ENCODE data around the gene ARPC1A. TPM values are rescaled to one million over a fixed set of nuclear protein-coding genes. Genes with fewer than 3 reads are reported as not detected.

Gene ARPC1A
- total RNA-seq, 6 experiments from 2014 or later: 261 to 285 (median 281) TPM

DNA sequence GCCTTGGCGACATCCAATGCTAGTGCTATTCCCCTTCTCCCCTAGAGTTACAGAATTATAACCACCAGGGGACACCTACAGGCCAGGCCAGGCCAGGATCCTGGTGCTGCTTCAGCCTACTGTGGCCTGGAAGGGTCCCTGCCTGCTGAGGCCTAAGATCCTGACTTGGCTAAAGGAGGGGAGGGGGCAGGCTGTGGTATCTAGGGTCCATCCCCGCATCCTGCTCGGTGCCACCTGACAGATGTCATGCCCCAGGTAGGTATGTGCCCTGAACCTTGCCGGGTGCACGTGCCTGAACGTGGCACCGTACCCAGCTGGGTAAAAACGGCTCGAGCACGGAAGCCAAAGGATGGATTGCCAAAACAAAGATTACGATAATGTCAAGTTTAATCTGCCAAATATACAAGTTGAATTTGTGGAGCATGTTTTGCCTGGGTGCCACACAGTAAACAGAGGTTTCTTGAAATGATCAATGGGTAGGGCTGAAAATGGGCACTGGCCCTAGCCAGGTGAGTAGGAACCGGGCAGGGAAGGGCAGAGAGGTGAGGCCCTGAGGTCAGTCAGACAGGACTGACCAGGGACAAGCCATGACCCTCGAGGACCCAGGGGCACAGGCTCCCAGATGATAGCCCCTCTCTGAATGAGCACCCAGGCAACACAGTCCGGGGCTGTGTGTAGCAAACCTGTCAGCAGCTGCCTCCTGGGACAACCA, 70.1 kb downstream of the ARPC1A start:
- DNase-seq: no peak
- Mint-ChIP-seq H3K27ac (no peak overlapping the region), H3K9me3 (no peaks in the 10 kb centered on the region), H3K27me3 (ENCODE audit: insufficient read depth) (peaks cover 16% of the 10 kb centered on the region), H3K4me1 (ENCODE audit: low read depth) (peaks cover 11% of the 10 kb centered on the region), H3K4me3 (no peak overlapping the region), H3K36me3 (ENCODE audit: low read depth) (peaks cover 33% of the 10 kb centered on the region)
- TF ChIP-seq, protein P1, sequence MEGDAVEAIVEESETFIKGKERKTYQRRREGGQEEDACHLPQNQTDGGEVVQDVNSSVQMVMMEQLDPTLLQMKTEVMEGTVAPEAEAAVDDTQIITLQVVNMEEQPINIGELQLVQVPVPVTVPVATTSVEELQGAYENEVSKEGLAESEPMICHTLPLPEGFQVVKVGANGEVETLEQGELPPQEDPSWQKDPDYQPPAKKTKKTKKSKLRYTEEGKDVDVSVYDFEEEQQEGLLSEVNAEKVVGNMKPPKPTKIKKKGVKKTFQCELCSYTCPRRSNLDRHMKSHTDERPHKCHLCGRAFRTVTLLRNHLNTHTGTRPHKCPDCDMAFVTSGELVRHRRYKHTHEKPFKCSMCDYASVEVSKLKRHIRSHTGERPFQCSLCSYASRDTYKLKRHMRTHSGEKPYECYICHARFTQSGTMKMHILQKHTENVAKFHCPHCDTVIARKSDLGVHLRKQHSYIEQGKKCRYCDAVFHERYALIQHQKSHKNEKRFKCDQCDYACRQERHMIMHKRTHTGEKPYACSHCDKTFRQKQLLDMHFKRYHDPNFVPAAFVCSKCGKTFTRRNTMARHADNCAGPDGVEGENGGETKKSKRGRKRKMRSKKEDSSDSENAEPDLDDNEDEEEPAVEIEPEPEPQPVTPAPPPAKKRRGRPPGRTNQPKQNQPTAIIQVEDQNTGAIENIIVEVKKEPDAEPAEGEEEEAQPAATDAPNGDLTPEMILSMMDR (IDR thresholded peaks at IDR 0.05): no peak

- peaks cover 16% of the 10 kb centered on the region for H3K27me3 Mint-ChIP-seq (ENCODE audit: insufficient read depth)
- TF ChIP-seq, protein P1 (IDR thresholded peaks at IDR 0.05): no peak
- peak overlapping the region; percentile 49 for H3K27ac Mint-ChIP-seq
- DNase-seq: no peak
- H3K9me3 Mint-ChIP-seq: no peaks in the 10 kb centered on the region
- H3K4me3 Mint-ChIP-seq: no peak overlapping the region
- peaks cover 39% of the 10 kb centered on the region for H3K36me3 Mint-ChIP-seq (ENCODE audit: low read depth)
- peaks cover 11% of the 10 kb centered on the region for H3K4me1 Mint-ChIP-seq (ENCODE audit: low read depth)
Measured at GRCh38 chr7:99396418-99397296, 71.0 kb downstream of the ARPC1A start.

DNA sequence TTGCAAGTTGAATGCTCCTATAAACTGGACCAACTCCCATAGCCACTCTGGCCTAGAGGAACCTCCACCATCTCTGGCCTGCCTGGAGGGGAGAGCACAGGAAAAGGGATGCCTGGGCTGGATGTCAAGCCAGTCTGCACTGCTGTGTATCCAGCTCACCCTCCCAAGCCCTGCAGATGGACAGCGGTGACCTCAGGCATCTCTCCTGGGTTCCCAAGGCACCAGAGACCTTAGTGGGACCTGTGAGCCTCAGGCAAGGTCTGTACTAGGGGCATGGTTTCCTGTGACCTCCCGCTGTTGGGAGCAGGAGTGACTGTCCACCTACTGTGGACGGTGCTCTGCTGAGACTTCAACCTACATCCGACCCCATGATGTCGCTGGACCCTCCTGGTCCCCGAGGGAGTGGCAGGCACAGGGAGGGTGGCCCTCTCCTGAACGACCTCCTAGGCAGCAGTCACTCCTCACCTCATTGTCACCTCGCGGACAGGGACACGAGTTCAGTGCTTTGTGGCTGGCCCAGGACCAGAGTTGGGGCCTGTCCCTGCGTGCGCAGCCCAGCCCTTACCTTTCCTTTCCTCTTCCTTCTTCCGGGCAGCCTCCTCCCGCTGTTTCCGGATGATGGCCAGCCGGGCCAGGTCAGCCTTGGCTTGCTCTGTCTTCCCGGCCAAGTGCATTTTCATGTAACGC, 71.7 kb downstream of the ARPC1A start:
- no peak overlapping the region for H3K4me3 Mint-ChIP-seq
- H3K9me3 Mint-ChIP-seq: no peaks in the 10 kb centered on the region
- no peak for DNase-seq
- peaks cover 11% of the 10 kb centered on the region for H3K4me1 Mint-ChIP-seq (ENCODE audit: low read depth)
- peak overlapping the region; percentile 49 for H3K27ac Mint-ChIP-seq
- H3K36me3 Mint-ChIP-seq (ENCODE audit: low read depth): peaks cover 34% of the 10 kb centered on the region
- H3K27me3 Mint-ChIP-seq (ENCODE audit: insufficient read depth): peaks cover 16% of the 10 kb centered on the region
- TF ChIP-seq, protein P1 (IDR thresholded peaks at IDR 0.05): no peak

GRCh38 chr7:99398891-99399445, 73.3 kb downstream of the ARPC1A start:
- Mint-ChIP-seq H3K9me3 (no peaks in the 10 kb centered on the region), H3K4me1 (ENCODE audit: low read depth) (peaks cover 13% of the 10 kb centered on the region), H3K27me3 (ENCODE audit: insufficient read depth) (peaks cover 15% of the 10 kb centered on the region), H3K27ac (peak overlapping the region; percentile 40), H3K36me3 (ENCODE audit: low read depth) (peaks cover 35% of the 10 kb centered on the region), H3K4me3 (no peak overlapping the region)
- TF ChIP-seq, protein P1 (IDR thresholded peaks at IDR 0.05): no peak
- no peak for DNase-seq

- no peak for DNase-seq
- TF ChIP-seq, protein P1 (IDR thresholded peaks at IDR 0.05): no peak
- Mint-ChIP-seq H3K4me3 (no peak overlapping the region; the same call in 1 of the 2 replicates), H3K27ac (peak overlapping the region; percentile 40), H3K27me3 (ENCODE audit: insufficient read depth) (peaks cover 16% of the 10 kb centered on the region), H3K9me3 (no peaks in the 10 kb centered on the region), H3K36me3 (ENCODE audit: low read depth) (peaks cover 35% of the 10 kb centered on the region), H3K4me1 (ENCODE audit: low read depth) (peaks cover 19% of the 10 kb centered on the region)
Measured at GRCh38 chr7:99399597-99399996, 73.9 kb downstream of the ARPC1A start.

Data from HFFc6 (cell line).